Activated T-cell treated with anti-CD3 and anti-CD28 coated beads for 48 hours (primary cell): ENCODE measurements around the gene NFATC2.
A peak's percentile ranks its signal among the peaks of the same experiment; 100 is the strongest.

Experiments
- DNase-seq: peaks from one replicate; pipeline ENCODE4 v3.0.0-alpha.2; 2020; ENCODE audit warnings: low read depth

Gene NFATC2

GRCh38 chr20:51536116-51537069 is 6.1 kb downstream of the NFATC2 start:
- DNase-seq, result no peak

GRCh38 chr20:51535674-51536073 is 6.8 kb downstream of the NFATC2 start:
- no peak for DNase-seq

- no peak for DNase-seq
These were observed 7.5 kb downstream of the NFATC2 start for GRCh38 chr20:51535075-51535386.

GRCh38 chr20:51533291-51534172 is 9.0 kb downstream of the NFATC2 start:
- no peak for DNase-seq

- no peak for DNase-seq
These were observed 9.8 kb downstream of the NFATC2 start for GRCh38 chr20:51532577-51533191.

GRCh38 chr20:51531712-51532456 is 10.6 kb downstream of the NFATC2 start:
- no peak for DNase-seq

- peak; percentile 74 for DNase-seq
These were observed 11.3 kb downstream of the NFATC2 start for GRCh38 chr20:51531141-51531710.

GRCh38 chr20:51529758-51530157 is 12.8 kb downstream of the NFATC2 start:
- peak; percentile 76 for DNase-seq

GRCh38 chr20:51529081-51529681 is 13.3 kb downstream of the NFATC2 start:
- peak; percentile 55 for DNase-seq

GRCh38 chr20:51528263-51529027 is 14.1 kb downstream of the NFATC2 start:
- peak; percentile 52 for DNase-seq

GRCh38 chr20:51526754-51527153 is 15.8 kb downstream of the NFATC2 start:
- DNase-seq, result no peak

GRCh38 chr20:51526106-51526470 is 16.4 kb downstream of the NFATC2 start:
- DNase-seq, result no peak

- DNase-seq, result no peak
These were observed 17.0 kb downstream of the NFATC2 start for GRCh38 chr20:51525241-51526105.

- no peak for DNase-seq
These were observed 19.1 kb downstream of the NFATC2 start for GRCh38 chr20:51523276-51524013.

GRCh38 chr20:51522207-51522606 is 20.3 kb downstream of the NFATC2 start:
- no peak for DNase-seq

- no peak for DNase-seq
These were observed 24.7 kb downstream of the NFATC2 start for GRCh38 chr20:51517839-51518238.

- DNase-seq, result no peak
These were observed 25.7 kb downstream of the NFATC2 start for GRCh38 chr20:51516855-51517254.

- DNase-seq, result no peak
These were observed 27.7 kb downstream of the NFATC2 start for GRCh38 chr20:51514836-51515235.

- no peak for DNase-seq
These were observed 28.3 kb downstream of the NFATC2 start for GRCh38 chr20:51514249-51514648.
